ENCODE results near the gene EVA1A.
"Not testable (repeated sequence)": the region's sequence is repeated elsewhere in the genome, so short reads cannot be mapped to it uniquely, and the experiment has no call there.

The EVA1A gene

DNA sequence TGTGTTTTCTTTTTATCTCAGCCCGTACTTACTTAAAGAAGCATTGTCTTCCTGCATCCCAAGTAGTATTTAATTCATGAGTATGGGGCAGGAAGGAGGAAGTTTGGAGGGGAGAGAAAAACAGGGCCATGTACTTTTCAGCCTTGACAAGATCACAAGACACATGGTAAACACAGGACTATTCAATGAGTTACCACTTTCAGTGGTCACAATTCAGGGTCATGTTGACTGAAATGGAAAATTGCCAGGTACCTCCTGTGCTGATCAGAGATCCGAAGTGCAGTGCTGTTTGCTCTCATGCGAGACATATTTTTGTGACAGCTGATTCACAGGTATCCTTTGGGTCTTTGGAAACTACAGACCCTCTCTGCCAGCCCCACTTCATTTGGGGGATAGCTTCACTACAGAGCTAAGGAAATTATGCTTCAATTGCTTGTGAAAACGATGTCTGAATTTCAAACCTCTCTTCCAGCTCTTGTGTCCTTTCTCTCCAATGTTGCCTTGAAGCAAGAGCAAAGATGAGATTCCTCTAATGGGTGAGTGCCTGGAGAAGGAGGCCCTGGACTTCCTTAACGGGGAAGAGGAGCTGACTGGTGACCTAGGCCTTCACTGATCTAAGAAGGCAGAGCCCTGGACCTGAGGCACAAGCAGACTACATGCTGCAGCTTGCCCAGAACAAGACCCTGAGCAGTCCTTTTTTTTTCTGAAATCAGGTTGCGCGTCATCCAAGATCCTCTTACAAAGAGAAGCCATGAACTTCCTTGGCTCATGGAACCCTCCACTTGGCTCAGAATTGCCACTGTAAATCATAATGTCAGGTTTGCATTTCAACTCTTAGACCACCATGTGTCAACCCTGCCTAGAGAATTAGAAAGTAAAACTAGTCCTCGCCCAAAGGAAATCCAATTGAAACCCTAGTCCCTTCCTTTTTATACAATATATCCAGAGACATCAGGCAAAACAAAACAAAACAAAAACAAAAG is 44.1 kb downstream of the EVA1A start:
- DNase-seq, result no peak

DNA sequence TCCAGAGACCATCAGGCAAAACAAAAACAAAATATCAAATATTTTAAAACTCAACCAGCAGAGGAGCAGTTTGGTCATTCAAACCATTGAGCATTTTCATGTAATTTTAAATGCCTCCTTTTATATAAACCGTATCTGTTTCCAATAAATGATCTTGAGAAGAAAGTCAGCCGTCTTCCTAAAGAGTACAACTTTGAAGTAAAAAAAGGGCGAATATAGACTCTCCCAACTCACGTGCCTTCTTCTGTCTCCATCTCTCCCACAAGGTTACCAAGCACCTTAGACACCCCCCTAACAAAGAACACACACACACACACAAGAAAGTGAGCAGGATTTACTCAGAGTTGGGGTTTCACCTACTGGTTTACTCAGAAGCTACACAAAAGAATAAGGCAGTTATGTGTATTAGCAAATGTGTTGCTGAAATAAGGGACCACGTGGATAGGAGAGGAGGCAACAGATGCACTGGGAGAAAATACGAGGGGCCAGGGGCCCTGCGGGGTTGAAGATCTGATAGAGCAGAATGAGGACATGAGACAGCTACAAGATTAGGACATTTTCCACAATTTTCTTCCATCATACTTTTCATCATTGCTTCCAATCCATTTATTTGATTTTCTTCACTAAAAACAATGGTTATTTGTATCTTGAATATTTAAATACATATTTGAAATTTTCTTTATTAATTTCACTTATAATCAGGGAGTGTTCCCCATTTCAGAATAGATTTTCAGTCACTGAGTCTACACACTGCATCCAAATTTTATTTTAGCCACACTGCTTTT is 45.0 kb downstream of the EVA1A start:
- no peak for DNase-seq

DNA sequence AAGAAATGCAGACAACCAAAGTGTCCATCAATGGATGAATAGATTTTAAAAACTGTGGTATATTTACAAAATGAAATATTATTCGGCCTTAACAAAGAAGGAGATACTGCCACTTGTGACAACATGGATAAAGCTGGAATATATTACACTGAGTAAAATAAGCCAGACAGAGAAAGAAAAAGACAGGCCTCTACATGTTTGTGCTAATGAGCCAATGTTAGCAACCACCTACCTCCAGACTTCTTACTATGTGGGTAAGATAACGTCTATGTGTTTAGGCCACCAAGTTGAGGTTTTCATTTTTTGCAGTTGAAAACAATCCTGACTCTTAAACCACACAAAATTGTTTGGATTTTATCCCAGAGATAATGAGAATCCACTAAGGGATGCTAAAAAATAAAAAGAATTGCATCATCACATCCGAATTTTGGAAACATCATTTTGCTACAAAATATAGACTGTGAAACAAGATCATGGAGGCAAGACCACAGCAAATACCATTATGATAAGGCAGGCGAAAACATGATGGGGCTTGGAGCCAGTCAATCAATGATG is 47.0 kb downstream of the EVA1A start:
- no peak for DNase-seq

DNA sequence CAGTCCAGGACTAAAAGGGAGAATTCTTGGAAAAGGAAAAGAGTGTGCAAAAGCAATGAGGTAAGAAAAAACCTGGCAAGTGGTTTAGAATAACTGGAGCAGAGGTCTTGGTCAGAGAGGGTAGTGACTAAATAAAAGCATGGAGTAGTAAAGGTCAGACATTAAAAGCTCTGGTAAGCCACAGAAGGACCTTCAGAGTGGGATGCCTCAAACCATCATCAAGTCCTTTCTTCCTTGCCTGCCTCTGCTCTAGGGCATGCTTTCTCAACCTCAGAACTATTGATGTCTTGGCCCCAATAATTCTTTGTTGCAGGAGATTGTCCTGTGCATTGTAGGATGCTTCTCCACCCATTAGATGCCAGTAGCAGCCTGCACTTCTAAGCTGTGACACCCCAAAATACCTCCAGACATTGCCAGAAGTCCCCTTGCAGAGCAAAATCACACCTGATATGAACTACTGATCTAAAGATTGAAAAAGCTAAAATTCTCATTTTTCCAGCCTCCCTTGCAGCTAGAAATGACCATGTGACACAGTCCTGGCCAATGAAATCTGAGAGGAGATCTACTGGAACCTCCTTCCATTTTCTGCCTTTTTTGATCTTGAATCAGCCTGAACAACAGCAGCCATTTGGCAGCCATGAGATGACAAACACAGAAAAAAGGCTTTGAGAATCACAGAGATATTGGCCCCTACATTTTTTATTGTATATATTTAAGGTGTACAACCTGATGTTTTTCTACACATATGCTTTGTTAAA is 48.1 kb downstream of the EVA1A start:
- DNase-seq, result no peak

DNA sequence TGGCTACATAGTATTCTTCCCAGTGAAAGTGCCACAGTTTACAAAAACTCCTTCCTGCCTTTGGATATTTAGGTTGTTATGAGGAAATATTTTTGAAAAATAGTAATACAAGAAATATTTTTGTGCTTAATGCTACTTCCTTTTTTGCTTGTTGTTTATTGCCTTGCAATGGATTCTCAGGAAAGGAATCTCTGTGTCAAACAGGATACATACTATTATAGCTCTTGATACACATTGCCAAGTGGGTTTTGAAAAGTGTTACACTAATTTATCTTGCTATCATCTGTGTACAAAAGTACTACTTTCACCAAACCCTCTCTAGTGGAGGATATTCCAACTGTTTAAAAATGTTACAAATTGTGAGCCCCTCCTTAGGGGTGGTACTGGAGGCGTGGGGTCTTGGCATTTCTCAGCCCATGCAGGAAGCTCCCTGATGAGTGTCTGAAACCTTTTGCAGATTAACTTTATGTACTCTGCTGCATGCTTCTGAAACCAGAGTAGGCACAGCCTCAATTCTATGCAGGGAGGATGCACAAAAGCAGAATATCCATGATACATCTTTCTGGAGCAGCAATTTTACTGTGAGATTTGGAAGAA is 54.5 kb downstream of the EVA1A start:
- no peak for DNase-seq

DNA sequence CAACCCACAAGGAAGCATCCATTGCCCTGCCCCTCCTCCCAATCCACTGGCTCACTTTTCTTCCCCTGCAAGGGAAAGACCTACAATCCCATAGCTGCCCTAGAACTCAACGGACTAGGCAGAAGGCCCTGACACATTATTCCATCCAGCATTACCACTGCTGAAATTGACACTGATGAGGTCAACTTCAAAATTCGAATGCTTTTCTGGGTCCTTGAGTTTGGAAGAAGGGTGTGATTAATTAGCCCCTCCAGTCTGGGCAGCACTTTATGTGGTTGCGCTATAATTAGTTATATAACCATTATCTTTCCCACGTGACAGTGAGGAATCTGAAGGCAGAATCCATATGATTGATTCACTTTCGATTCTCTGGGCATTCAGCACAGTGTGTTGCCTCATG is 55.7 kb downstream of the EVA1A start:
- DNase-seq, result no peak

DNA sequence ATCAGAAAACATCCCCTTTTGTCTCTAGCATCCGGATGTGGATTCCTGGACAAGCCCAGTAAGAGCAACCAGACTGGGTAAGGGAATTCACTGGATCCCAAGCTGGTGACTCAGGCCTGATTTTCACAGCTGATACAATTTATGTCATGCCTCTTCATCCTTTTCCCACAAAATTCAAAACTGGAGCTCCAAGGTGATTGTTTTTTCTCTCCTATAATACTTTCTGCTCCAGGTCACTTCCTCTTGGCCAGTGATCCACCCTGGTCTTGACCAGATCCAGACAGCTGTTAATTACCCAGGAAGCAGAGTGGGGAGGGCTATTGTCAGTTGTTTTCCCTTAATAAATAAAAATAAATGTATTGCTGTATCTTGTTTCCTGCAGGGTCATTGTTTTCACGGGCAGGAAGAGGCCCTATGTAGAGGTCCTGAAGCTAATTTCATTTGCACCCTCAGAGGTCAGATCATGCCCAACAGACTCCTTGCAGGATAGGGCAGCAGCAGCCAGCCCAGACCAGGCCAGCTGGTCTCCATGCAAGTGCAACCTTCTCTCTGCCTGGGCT is 57.6 kb downstream of the EVA1A start:
- no peak for DNase-seq

DNA sequence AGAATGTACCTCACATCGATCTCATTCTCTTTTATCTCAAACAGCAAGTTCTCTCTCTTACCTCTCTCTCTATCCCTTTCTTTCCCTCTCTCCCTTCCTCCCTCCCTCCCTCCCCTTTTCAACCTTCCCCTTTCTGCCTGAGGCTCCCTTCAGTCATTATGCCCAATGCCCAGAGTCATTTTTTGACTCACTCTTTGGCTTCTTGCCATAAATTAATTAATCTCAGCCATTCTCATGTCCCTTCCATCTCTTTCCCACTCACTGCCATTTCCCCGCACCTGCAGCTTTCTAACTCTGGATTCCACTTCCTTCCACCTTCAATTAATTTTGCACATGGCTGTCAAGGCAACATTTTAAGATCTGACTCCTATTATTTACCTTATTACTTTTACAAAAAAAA is 60.1 kb downstream of the EVA1A start:
- DNase-seq, result no peak

DNA sequence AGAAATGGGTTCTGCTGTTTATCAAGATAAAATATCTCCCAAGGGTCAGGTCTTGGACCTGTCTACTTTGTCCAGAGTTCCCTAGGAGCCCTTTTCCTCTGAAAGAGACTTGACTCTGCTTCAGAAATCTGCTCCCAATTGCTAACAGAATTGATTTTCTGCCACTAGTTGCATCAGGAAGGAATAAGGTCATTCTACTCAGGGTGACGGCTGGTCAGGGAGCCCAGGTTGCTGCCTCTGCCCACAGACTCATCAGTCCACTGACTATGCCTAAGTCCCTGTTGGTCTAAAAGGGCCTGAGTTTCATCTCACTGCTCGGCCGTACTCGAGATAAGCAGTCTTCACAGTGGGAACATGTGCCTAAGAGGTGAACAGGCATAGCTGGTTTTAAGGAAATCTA is 61.2 kb downstream of the EVA1A start:
- DNase-seq, result no peak

DNA sequence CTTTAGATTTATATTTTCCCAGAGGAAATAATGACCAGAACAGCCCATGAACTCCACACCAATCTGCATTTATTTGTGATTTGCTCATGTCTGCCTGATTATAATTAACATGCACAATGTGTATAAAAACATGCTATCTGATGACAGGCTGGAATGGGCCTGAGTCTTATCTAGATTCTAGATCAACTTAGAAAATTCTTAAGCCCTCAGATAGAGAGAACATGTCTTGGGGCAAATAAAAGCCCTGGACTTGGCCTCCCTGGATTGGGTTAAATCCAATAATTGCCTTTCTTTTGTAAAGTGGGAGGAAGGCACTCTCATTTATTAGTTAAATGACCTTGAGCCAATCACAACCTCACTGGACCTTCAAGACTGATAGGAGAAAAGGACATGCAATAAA is 61.8 kb downstream of the EVA1A start:
- no peak for DNase-seq

DNA sequence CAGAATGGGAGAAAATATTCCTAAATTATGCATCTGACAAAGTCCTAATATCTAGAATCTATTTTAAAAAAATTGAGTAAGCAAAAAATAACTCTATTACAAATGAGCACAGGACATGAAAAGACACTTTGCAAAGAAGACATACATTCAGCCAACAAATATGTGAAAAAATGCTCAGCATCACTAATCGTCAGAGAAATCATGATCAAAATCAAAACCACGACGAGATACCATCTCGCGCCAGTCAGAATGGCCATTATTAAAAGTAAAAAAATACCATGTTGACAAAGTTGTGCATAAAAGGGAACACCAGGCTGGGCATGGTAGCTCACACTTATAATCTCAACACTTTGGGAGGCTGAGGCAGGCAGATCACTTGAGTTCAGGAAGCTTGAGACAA is 63.5 kb downstream of the EVA1A start:
- DNase-seq, result no peak

DNA sequence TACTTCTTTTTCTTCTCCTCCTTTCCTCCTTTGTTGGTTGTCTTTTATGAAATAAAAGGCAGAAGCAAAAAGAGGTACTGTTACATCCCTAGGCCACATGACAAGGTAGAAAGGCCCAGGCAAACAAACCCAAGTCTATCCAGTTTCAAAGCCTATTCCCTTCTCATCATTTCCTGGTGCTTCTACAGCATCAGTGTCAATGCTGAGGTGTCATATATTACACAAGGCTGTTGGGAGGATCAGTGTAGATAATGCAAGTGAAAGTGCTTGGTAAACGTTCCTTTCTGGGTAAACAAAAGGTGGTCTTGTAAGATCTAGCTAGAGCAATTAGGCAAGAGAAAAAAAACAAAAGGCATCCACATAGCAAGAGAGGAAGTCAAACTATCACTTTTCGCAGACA is 64.9 kb downstream of the EVA1A start:
- no peak for DNase-seq

DNA sequence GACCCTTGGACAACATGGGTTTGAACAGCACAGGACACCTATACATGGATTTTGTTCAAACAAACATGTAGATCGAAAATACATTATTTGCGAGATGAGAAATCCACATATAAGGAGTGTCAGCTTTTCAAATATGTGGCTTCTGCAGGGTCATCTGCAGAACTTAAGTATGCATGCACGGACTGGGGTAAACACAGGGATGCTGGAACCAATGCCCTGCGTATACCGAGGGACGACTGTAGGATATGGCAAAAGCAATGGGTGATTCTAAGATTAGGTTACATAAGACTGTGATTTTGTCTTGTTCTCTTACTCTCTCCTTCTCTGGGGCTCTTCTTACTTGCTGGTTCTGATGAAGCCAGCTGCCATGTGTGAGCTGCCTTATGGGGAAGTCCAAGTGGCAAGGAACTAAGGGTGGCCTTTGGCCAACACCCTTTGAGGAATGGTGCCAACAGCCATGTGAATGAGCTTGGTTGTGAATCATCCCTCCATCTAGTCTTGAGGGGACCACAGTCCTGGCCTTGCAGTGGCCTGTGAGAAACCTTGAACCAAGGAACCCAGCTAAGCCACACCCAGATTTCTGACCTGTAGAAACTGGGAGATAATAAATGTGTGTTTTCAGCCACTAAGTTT is 66.5 kb downstream of the EVA1A start:
- no peak for DNase-seq

DNA sequence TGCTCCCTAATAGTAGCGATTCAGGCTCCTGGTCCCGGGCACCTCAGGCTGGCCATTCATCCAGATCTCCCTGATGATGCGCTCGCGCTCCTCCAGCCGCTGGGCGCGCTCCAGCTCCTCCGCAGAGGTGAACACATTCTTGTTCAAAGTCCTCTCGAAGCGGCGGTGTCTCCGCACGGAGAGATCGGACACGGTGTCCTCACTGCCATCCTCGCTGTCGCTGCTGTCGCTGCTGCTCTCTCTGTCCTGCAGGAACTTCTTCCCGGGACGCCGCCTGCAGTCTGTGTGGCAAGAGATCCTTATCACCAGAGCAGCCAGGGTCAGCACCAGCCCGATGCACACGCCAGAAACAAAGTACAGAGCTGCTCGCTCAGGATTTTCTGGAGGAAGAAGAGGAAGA is 67.5 kb downstream of the EVA1A start:
- DNase-seq, result no peak

DNA sequence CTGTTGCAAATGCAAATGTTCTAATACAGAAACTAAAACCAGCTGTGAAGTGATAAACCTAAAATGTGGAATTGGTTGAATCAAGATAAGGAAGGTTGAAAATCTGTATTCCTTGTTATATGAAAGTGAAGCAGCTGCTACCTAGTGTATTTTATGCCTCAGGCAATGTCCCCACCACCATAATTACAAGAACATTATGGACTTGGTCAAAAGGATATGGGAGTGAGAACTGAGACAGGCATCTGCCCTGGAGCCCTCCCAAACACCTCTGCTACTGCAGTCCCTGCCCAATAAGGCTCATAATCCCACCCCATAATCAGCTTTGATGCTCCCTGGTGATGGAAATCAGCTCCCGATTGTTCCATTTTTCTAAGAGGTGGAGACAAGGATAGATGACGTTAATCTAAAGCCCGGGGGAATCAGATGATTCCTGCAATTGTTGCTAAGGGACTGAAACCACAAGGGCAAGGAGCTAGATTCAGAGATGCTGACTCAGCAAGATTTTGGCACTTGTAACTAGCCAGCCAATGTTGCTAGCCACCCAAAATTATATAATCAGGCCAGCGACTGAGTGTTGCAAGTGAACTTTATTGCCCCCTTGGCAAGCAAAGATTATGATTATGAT is 69.5 kb downstream of the EVA1A start:
- DNase-seq, result no peak

DNA sequence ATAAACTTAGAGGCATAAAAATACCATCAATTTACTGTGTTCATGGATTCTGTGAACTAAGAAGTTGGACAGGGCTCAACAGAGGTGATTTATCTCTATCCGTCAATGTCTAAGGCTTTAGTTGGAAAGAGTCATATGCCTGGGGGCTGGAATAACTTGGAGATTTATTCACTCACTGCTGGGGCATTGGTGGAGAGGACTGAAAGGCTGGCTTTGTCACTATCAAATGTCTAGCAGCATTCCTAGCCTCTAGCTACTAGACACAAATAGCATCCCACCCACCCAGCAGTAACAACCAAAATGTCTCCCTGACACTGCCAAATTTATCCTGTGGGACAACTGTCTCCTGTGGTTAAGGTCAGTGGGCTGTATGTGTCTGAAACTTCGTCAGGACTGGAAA is 71.0 kb downstream of the EVA1A start:
- DNase-seq, result no peak

DNA sequence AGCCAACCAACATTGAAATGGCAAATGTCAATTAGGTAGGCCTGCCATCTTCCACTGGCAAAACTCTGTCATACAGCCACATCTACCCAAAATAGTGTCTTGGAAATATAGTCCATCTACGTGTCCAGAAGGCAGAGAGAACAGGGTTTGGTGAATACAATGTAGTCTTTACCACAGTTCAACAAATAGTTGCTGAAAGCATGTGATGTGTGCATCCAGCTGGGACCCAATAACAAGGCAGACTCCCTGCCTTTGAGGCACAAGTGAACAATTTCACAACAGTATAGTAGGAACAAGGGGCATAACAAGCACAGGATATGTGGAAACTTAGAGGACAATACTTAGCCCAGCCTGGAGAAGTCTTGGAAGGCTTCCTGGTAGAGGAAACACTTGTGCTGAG is 72.6 kb downstream of the EVA1A start:
- no peak for DNase-seq

DNA sequence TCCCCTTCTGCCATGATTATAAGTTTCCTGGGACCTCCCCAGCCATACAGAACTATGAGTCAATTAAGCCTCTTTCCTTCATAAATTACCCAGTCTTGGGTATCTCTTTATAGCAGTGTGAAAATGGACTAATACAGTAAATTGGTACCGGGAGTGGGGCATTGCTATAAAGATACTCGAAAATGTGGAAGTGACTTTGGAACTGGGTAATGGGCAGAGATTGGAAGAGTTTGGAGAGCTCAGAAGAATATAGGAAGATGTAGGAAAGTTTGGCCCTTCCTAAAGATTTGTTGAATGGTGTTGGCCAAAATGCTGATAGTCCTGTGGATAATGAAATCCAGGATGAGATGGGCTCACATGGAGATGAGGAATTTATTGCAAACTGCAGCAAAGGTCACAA is 74.0 kb downstream of the EVA1A start:
- not testable (repeated sequence) for DNase-seq

DNA sequence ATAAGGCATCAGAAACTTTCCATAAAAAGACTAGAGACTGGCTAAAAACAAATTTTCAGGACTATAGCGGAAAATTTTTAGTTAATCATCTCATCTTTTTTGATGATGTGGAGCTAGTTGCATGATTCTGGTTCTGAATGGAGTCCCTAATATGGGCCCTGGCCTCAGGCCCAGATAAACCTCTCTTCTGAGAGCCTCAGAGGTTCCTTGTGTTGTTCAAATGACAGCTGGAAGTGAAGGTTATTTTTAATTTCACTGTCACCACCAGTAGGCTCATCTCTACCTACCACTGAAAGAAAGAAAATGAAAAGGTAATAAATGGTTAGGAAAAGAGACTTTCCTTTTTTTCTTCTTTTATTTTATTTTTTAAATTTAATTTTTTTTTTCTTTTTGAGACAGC is 75.9 kb downstream of the EVA1A start:
- no peak for DNase-seq

DNA sequence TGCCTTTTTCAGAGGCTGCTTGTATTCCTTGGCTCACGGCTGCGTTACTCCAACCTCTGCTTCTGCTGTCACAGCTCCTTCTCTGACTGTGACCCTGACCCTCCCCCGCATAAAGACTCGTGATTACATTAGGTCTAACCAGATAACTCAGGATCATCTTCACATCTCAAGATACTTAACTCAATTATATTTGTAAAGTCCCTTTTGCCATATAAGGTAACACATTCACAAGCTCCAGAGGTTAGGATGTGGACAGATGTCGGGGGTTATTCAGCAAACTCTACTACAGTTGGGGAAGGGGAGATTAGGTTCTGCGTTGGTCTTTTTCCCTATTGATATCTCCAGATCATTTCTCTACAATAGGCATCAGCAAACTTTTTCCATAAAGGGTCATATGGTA is 76.9 kb downstream of the EVA1A start:
- no peak for DNase-seq

DNA sequence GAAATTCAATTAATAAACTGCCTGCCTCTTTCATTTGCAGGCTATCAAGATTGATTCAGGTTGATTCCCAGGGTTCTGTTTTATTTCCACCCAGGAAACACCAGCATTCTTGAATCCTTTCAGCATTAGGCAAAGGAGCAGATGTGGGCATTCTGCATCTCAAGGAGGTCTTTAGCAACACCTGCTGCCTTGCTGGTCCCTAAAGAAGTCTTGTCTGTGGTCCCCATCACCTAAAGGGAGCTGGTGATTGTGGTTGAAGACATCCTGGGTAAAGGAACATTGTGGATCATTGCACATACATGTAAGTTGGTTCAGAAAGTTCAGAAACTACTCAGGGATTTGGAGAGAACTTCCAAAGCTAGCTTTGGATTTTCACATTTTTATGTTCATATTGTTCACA is 78.3 kb downstream of the EVA1A start:
- DNase-seq, result no peak
